Ishikawa (cell line): ENCODE results near the gene SMAD9.
A peak's percentile ranks its signal among the peaks of the same experiment; 100 is the strongest.

Experiments
- CEBPB ChIP-seq: IDR thresholded peaks from 2 replicates; pipeline ENCODE4 v1.6.1; 2012
- CREB1 ChIP-seq: IDR thresholded peaks from 2 replicates; pipeline ENCODE4 v1.6.1; 2012; ENCODE audit warnings: low read depth
- EGR1 ChIP-seq: IDR thresholded peaks from 2 replicates; pipeline ENCODE4 v1.6.1; 2012
- EP300 ChIP-seq: IDR thresholded peaks from 2 replicates; pipeline ENCODE4 v1.6.1; 2012; ENCODE audit warnings: borderline replicate concordance
- FOXM1 ChIP-seq: IDR thresholded peaks from 2 replicates; pipeline ENCODE4 v1.6.1; 2012; ENCODE audit warnings: low read depth, borderline replicate concordance
- NFIC ChIP-seq: IDR thresholded peaks from 2 replicates; pipeline ENCODE4 v1.6.1; 2012
- RAD21 ChIP-seq: IDR thresholded peaks from 2 replicates; pipeline ENCODE4 v1.6.1; 2012; ENCODE audit warnings: low read depth
- TAF1 ChIP-seq: IDR thresholded peaks from 2 replicates; pipeline ENCODE4 v1.6.1; 2012; ENCODE audit warnings: low read depth, mild to moderate bottlenecking
- TCF12 ChIP-seq: IDR thresholded peaks from 2 replicates; pipeline ENCODE4 v1.6.1; 2012; ENCODE audit warnings: low read depth
- TEAD4 ChIP-seq: IDR thresholded peaks from 2 replicates; pipeline ENCODE4 v1.6.1; 2012
- YY1 ChIP-seq: IDR thresholded peaks from 2 replicates; pipeline ENCODE4 v1.6.1; 2012; ENCODE audit warnings: low read depth
- ZBTB7A ChIP-seq: IDR thresholded peaks from 2 replicates; pipeline ENCODE4 v1.6.1; 2012; ENCODE audit warnings: low read depth
- TF ChIP-seq, protein P1 (sequence below): IDR thresholded peaks from 2 replicates; pipeline ENCODE4 v1.6.1; 2012
- TF ChIP-seq, protein P2 (sequence below): IDR thresholded peaks from 2 replicates; pipeline ENCODE4 v1.6.1; 2012
- TF ChIP-seq, protein P3 (sequence below): IDR thresholded peaks from 2 replicates; pipeline ENCODE4 v1.6.1; 2012; ENCODE audit warnings: low read depth, mild to moderate bottlenecking

Gene SMAD9

DNA sequence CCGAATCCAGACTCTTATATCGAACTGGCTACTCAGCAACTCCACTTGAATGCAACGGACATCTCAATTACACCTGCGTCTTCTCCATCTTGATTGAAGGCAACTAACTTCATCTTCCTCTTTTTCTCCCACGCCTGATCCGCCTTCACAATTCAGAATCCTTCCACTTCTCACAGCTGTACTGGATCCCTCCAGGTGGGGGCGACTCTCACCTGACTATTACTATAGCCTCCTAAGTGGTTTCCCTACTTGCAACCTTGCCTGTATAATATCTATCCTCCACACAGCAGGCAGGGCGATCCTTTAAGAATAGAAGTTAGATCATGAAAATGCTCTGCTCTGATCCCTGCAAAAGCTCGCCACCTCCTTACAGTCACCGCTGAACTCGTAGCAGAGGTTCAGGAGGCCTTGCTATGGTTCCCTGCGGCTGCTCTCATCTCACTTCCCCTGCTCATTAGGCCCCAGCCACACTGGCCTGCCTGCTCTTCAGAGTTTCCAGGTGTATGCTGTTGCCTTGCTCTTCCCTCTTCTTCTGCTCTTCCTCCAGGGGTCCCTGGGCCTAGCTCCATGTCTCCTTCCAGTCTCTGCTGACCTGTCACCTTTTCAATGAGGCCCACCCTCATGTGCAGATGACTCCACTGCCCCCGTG is 69.1 kb downstream of the SMAD9 start:
- peak; percentile 45; the same call in 1 of the 2 replicates for TF ChIP-seq RAD21
- TF ChIP-seq, protein P1, sequence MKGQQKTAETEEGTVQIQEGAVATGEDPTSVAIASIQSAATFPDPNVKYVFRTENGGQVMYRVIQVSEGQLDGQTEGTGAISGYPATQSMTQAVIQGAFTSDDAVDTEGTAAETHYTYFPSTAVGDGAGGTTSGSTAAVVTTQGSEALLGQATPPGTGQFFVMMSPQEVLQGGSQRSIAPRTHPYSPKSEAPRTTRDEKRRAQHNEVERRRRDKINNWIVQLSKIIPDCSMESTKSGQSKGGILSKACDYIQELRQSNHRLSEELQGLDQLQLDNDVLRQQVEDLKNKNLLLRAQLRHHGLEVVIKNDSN = no peak

DNA sequence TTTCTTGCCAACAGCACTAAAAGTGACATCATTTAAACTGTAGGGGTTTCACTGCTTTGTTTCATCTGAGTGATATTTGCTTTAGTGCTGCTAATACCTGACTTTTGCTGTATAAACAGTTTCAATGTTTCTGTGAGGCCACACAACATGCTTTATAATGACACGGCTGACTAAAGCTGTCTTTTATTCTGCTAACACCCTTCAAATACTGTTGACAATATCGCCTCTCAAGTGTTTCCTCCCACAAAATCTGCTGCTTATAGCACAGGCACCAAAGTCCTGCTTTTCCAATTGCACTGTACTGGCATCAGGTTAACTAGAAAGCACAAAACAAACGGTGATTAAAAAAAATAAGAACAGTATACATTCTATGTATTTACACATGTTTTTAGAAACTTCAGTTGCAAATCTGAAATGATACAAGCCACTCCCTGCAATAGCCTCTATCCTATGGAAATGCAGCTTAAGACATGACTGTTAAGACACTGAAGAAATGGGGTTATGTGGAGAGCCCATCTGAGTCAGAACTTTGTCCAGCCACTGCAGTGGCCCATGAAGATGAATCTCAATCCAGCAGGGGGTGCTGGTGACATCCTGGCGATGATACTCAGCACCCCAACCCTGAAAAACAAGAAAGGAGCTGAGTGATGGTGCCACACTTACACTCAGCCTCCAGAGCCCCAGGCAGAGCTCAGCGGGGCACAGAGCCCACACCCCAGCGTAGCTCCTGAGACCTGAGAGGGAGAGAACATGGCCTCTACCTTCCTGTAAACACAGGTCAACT is 71.6 kb downstream of the SMAD9 start:
- TF ChIP-seq RAD21 (peak; percentile 28; the same call in 1 of the 2 replicates), NFIC (no peak)
- TF ChIP-seq, protein P2, sequence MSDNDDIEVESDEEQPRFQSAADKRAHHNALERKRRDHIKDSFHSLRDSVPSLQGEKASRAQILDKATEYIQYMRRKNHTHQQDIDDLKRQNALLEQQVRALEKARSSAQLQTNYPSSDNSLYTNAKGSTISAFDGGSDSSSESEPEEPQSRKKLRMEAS = no peak

DNA sequence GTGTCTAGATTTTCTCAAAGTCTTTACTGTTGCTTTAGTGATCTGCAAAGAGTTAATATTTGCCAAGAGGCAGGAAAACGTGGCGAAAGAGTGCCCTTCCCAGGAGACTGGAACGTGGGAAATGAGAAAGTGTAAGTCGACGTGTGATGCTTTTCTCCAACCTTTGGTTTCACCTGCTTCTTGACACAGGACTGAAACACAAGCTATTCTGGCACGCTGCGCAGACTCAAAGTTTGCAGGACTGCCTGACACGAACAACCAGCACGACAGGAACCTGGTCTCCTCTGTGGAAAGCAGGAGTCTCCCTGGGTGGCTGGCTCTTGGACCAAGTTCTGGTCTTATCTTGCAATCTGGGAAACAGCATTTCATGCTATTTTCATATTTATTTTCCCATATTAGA is 72.4 kb downstream of the SMAD9 start:
- no peak for TF ChIP-seq ZBTB7A
- TF ChIP-seq, protein P1 = no peak
- TF ChIP-seq CREB1 = no peak
- TF ChIP-seq RAD21 = no peak
- TF ChIP-seq FOXM1 = no peak
- no peak for TF ChIP-seq TCF12
- no peak for TF ChIP-seq CEBPB
- no peak for TF ChIP-seq TAF1
- no peak for TF ChIP-seq EP300

DNA sequence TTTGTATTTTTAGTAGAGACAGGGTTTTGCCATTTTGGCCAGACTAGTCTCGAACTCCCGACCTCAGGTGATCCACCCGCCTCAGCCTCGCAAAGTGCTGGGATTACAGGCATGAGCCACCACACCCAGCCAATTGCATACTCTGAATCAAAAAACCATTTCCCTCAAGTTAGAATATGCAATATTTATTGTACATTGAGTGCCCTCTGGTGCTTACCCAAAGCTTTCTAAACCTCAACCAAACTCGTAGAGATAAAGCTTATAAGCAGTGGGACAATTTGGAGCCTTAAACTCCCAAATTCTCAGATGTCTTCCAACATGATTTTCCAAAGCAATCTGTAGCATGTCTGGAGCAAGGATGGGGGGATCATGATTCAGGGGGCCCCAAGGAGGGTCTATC is 78.6 kb downstream of the SMAD9 start:
- TF ChIP-seq RAD21 (peak; percentile 41), EP300 (no peak)
- TF ChIP-seq, protein P1 = no peak

DNA sequence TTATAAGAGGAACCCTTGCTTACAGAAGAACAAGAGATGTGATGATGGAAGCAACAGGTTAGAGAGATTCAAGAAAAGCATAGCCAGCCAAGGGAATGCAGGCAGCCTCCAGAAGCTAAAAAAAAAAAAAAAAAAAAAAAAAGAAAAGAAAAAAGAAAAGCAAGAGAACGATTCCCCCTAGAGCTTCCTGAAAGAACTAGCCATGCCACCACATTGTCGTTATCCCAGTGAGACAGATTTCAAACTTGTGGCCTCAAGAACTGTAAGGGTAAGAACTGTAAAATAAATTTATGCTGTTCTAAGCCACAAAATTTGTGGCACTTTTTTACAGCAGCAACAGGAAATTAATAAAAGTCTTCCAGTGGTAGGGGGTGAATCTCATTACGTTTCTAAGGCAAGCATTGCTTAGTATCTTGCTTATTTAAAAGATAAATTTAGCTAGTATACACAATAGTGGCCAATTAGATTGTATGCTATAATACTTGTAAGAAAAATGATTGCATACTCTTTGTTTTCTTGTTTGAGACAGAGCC is 79.3 kb downstream of the SMAD9 start:
- TF ChIP-seq, protein P2 = no peak
- TF ChIP-seq TEAD4 (no peak), CEBPB (no peak), YY1 (no peak), EGR1 (no peak), CREB1 (no peak), TAF1 (no peak), TCF12 (no peak)

DNA sequence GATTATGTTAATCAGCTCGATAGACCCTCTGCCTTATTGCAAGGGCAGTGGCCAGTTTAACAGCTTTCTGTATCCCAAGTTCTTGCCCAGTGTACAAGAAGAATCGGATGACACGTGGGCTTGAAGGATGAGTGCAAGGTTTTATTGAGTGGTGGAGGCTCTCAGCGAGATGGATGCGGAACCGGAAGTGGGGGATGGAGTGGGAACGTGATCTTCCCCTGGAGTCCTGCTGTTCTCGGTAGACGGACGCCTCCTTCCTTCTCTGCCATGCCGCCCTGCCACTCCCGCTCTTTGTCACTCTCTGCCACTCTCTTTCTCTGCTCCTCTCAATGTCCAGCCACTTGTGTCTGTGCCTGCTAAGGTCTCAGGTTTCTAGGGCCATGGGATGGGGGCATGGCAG is 80.1 kb downstream of the SMAD9 start:
- TF ChIP-seq YY1 (no peak), EP300 (no peak), EGR1 (no peak), NFIC (no peak), TCF12 (no peak), TEAD4 (no peak), FOXM1 (no peak), CREB1 (no peak), ZBTB7A (no peak), RAD21 (no peak), CEBPB (no peak), TAF1 (no peak)
- TF ChIP-seq, protein P3, sequence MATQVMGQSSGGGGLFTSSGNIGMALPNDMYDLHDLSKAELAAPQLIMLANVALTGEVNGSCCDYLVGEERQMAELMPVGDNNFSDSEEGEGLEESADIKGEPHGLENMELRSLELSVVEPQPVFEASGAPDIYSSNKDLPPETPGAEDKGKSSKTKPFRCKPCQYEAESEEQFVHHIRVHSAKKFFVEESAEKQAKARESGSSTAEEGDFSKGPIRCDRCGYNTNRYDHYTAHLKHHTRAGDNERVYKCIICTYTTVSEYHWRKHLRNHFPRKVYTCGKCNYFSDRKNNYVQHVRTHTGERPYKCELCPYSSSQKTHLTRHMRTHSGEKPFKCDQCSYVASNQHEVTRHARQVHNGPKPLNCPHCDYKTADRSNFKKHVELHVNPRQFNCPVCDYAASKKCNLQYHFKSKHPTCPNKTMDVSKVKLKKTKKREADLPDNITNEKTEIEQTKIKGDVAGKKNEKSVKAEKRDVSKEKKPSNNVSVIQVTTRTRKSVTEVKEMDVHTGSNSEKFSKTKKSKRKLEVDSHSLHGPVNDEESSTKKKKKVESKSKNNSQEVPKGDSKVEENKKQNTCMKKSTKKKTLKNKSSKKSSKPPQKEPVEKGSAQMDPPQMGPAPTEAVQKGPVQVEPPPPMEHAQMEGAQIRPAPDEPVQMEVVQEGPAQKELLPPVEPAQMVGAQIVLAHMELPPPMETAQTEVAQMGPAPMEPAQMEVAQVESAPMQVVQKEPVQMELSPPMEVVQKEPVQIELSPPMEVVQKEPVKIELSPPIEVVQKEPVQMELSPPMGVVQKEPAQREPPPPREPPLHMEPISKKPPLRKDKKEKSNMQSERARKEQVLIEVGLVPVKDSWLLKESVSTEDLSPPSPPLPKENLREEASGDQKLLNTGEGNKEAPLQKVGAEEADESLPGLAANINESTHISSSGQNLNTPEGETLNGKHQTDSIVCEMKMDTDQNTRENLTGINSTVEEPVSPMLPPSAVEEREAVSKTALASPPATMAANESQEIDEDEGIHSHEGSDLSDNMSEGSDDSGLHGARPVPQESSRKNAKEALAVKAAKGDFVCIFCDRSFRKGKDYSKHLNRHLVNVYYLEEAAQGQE = no peak
- TF ChIP-seq, protein P2 = no peak
- TF ChIP-seq, protein P1 = no peak

DNA sequence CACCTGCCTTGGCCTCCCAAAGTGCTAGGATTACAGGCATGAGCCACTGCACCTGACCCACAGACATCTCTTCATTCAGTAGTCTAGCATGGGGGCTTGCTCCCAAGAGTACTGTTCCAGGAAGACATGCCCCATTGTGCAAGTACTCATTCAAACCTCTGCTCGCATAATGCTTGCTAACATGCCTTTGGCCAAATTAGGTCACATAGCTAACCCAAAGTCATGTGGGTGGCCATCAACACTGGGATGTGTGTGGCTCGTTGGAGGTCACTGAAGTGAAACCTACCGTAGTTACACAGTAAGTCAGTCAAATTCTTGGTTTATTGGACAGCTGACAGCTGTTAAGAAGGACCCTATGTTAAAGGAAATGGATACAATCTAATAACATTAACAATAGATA is 80.8 kb downstream of the SMAD9 start:
- TF ChIP-seq ZBTB7A (no peak), YY1 (no peak), CREB1 (no peak), CEBPB (no peak), TCF12 (no peak), TAF1 (no peak), TEAD4 (no peak), EP300 (no peak), FOXM1 (no peak), RAD21 (no peak), EGR1 (no peak), NFIC (no peak)
- TF ChIP-seq, protein P2 = no peak
- TF ChIP-seq, protein P1 = no peak
- TF ChIP-seq, protein P3 = no peak
